Measurements from ENCODE around the gene HAT1.

The HAT1 gene

DNA sequence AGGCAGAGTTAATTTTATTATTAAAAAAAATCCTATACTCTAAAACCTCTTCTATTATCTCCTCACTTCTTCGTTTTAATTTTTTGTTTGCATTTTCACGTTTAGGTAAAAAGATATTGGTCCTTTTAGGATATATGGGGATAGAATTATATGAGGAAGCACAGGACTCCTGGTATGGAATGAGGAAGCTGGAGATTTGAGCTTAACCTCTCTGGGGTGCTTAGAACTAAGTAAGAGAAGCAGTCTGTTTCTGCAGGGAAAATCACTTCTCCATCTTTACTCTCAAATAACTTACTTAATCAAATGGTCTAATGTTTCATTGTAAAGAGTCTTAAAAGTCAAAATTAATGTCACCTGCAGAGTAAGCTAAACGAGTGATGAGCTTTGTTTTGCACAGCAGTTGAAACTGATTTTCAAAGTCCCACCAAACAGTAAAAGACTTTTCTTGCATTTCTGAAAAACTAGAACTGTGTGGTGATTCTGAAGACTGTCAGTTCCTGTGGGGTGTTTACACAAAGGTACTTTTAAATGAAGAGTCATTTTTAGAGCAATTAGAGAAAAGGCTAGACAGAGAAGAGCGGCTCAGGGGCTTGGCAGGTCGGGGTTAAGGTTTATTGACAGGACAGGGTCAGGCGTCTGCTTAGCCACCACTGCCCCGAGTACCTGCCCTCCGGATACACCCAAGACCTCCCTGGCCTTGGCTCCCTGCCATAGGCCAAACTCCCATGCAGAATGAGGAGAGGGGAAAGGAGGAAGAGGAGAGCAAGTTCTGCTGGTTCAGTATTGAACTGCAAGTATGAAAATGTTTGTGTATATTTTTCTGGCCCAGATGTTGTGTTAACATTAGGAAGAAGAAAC is 99.0 kb downstream of the HAT1 start:
- Histone ChIP-seq H3K56ac (ENCODE audit: low read length) (no peak overlapping the region), H3K4ac (ENCODE audit: low read depth, low read length) (no peak overlapping the region), H3K79me2 (ENCODE audit: control insufficient read depth, insufficient read depth, low read length) (no peaks in the 10 kb centered on the region), H3K79me1 (ENCODE audit: low read length) (no peaks in the 10 kb centered on the region), H4K8ac (ENCODE audit: low read depth, low read length) (no peak overlapping the region), H2AK5ac (ENCODE audit: low read length) (no peak overlapping the region), H3K18ac (ENCODE audit: low read length) (no peak overlapping the region), H3K23ac (ENCODE audit: low read length) (no peak overlapping the region), H3K27ac (ENCODE audit: low read depth, low read length) (no peak overlapping the region), H3K4me3 (ENCODE audit: low read length) (no peak overlapping the region), H3K9ac (ENCODE audit: low read length) (no peak overlapping the region), H2BK5ac (ENCODE audit: low read length) (no peak overlapping the region), H3K4me2 (ENCODE audit: low read length) (no peak overlapping the region), H3K36me3 (ENCODE audit: control insufficient read depth, insufficient read depth, low read length) (no peaks in the 10 kb centered on the region), H2BK120ac (ENCODE audit: low read depth, low read length) (no peak overlapping the region), H2BK15ac (replicated peaks; ENCODE audit: low read depth) (no peak overlapping the region), H3K4me1 (ENCODE audit: control insufficient read depth, low read depth, low read length) (no peaks in the 10 kb centered on the region), H4K5ac (ENCODE audit: low read length) (no peak overlapping the region), H3K27me3 (ENCODE audit: insufficient read depth, low read length, poor library complexity) (no peaks in the 10 kb centered on the region)
- peak; percentile 56 for DNase-seq
- 100% methylated on average over 2 of the region's 8 CpGs for WGBS (ENCODE audit: extremely low coverage, insufficient coverage, low lambda C conversion rate)

DNA sequence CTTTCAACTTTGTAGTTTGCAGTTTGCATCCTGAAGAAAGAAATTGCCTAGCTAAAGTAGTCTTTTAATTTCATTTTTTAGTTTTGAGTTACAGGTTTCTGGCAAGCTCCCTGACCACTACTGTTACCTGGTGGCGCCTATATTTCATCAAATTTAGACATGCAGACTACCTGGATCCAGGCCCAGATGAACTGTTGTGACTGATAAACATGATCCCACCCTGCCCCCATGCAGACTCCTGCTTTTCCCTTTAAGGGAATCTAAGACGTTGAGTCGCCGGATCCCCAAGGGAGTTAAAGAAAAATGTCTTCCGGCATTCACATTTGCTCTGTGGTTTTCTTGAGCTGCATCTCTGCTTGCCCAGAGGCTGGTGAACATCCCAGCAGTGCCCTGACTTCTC is 99.7 kb downstream of the HAT1 start:
- Histone ChIP-seq H3K4me2 (ENCODE audit: low read length) (no peak overlapping the region), H2AK5ac (ENCODE audit: low read length) (no peak overlapping the region), H3K36me3 (ENCODE audit: control insufficient read depth, insufficient read depth, low read length) (no peaks in the 10 kb centered on the region), H4K8ac (ENCODE audit: low read depth, low read length) (no peak overlapping the region), H2BK5ac (ENCODE audit: low read length) (no peak overlapping the region), H3K4ac (ENCODE audit: low read depth, low read length) (no peak overlapping the region), H4K5ac (ENCODE audit: low read length) (no peak overlapping the region), H2BK15ac (replicated peaks; ENCODE audit: low read depth) (no peak overlapping the region), H2BK120ac (ENCODE audit: low read depth, low read length) (no peak overlapping the region), H3K27me3 (ENCODE audit: insufficient read depth, low read length, poor library complexity) (no peaks in the 10 kb centered on the region), H3K56ac (ENCODE audit: low read length) (no peak overlapping the region), H3K4me1 (ENCODE audit: control insufficient read depth, low read depth, low read length) (no peaks in the 10 kb centered on the region), H3K9ac (ENCODE audit: low read length) (no peak overlapping the region), H3K27ac (ENCODE audit: low read depth, low read length) (no peak overlapping the region), H3K4me3 (ENCODE audit: low read length) (no peak overlapping the region), H3K79me2 (ENCODE audit: control insufficient read depth, insufficient read depth, low read length) (no peaks in the 10 kb centered on the region), H3K23ac (ENCODE audit: low read length) (no peak overlapping the region), H3K18ac (ENCODE audit: low read length) (peak overlapping the region; percentile 68), H3K79me1 (ENCODE audit: low read length) (no peaks in the 10 kb centered on the region)
- no CpG with 5 or more reads among the region's 5 CpGs for WGBS (ENCODE audit: extremely low coverage, insufficient coverage, low lambda C conversion rate)
- DNase-seq: peak; percentile 42

DNA sequence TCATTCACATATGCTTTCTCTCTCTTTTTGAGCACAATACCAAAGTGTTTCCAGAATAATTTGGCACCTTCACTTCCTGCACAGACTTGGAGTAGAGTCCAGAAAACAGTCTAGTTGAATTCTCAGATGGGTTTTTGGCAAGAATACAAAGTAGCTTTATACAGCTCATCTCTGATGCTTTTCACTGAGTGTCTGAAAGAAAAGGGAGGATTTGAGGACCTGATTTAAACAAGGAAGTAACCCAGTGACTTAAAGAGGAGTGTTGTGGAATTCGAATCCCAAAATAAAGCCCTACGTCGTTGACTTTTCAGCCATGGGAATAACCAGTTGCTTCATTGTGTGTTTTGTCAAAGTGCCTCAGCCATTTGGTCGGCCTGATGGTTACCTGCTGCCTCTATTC is 109.3 kb downstream of the HAT1 start:
- Histone ChIP-seq H2BK120ac (ENCODE audit: low read depth, low read length) (no peak overlapping the region), H3K4me1 (ENCODE audit: control insufficient read depth, low read depth, low read length) (no peaks in the 10 kb centered on the region), H3K4ac (ENCODE audit: low read depth, low read length) (no peak overlapping the region), H3K23ac (ENCODE audit: low read length) (no peak overlapping the region), H3K79me2 (ENCODE audit: control insufficient read depth, insufficient read depth, low read length) (no peaks in the 10 kb centered on the region), H3K79me1 (ENCODE audit: low read length) (no peaks in the 10 kb centered on the region), H2AK5ac (ENCODE audit: low read length) (no peak overlapping the region), H3K4me2 (ENCODE audit: low read length) (no peak overlapping the region), H3K27me3 (ENCODE audit: insufficient read depth, low read length, poor library complexity) (no peaks in the 10 kb centered on the region), H4K5ac (ENCODE audit: low read length) (no peak overlapping the region), H2BK5ac (ENCODE audit: low read length) (no peak overlapping the region), H3K36me3 (ENCODE audit: control insufficient read depth, insufficient read depth, low read length) (no peaks in the 10 kb centered on the region), H3K27ac (ENCODE audit: low read depth, low read length) (no peak overlapping the region), H4K8ac (ENCODE audit: low read depth, low read length) (no peak overlapping the region), H2BK15ac (replicated peaks; ENCODE audit: low read depth) (no peak overlapping the region), H3K9ac (ENCODE audit: low read length) (no peak overlapping the region), H3K56ac (ENCODE audit: low read length) (no peak overlapping the region), H3K4me3 (ENCODE audit: low read length) (no peak overlapping the region), H3K18ac (ENCODE audit: low read length) (no peak overlapping the region)
- no CpG with 5 or more reads among the region's 4 CpGs for WGBS (ENCODE audit: extremely low coverage, insufficient coverage, low lambda C conversion rate)
- DNase-seq: no peak
